Measurements from ENCODE around the gene ILDR1. TPM values are rescaled to one million over a fixed set of nuclear protein-coding genes. Genes with fewer than 3 reads are reported as not detected.
"Not testable (repeated sequence)": the region's sequence is repeated elsewhere in the genome, so short reads cannot be mapped to it uniquely, and the experiment has no call there.

Gene ILDR1
- total and polyA plus RNA-seq, 8 donors, result under 0.01 to 21.4 (median 0.73) TPM; not detected in 4

GRCh38 chr3:122057671-122058070, 35.6 kb upstream of the ILDR1 start:
- TF ChIP-seq EP300 (IDR thresholded peaks at IDR 0.05) (no peak), POLR2AphosphoS5 (IDR thresholded peaks at IDR 0.05) (no peak)
- Histone ChIP-seq H3K4me1 (no peaks in the 10 kb centered on the region), H3K27me3 (no peaks in the 10 kb centered on the region), H3K27ac (no peak overlapping the region), H3K36me3 (no peaks in the 10 kb centered on the region), H3K4me3 (no peak overlapping the region), H3K9me3 (no peaks in the 10 kb centered on the region)
- DNase-seq, result no peak
- intact Hi-C loops (cut with DNase I; ENCODE audit: low total_unique reads), result no loop called here
- 87 to 94% (median 91%) methylated on average over 2 of the region's 2 CpGs for WGBS, 5 donors

- intact Hi-C loops (cut with DNase I; ENCODE audit: low total_unique reads), result no loop called here
- 31 to 49% (median 43%) methylated on average over 3 of the region's 3 CpGs for WGBS, 5 donors
- Histone ChIP-seq H3K4me3 (peak within 1 kb of the TSS in 1 of 4 donors; percentile 6), H3K4me1 (no peaks in the 10 kb centered on the region), H3K9me3 (no peaks in the 10 kb centered on the region), H3K27me3 (no peaks in the 10 kb centered on the region), H3K27ac (peak within 1 kb of the TSS in 1 of 5 donors; percentile 27), H3K36me3 (no peaks in the 10 kb centered on the region)
- TF ChIP-seq EP300 (IDR thresholded peaks at IDR 0.05), result no peak
- no peak for TF ChIP-seq POLR2AphosphoS5 (IDR thresholded peaks at IDR 0.05)
- TF ChIP-seq CTCF (IDR thresholded peaks at IDR 0.05), result no peak
- no peak for TF ChIP-seq POLR2A (IDR thresholded peaks at IDR 0.05)
- peak in 1 of 2 donors; percentile 27 for DNase-seq
Measured at GRCh38 chr3:122055215-122055614, 33.2 kb upstream of the ILDR1 start, which contains the start of gene CD86. Gene CD86 (plus strand): TSS chr3:122055362. CDS start chr3:122055490, 128 bp downstream.

- TF ChIP-seq CTCF (IDR thresholded peaks at IDR 0.05), result no peak
- TF ChIP-seq POLR2AphosphoS5 (IDR thresholded peaks at IDR 0.05), result no peak
- TF ChIP-seq POLR2A (IDR thresholded peaks at IDR 0.05), result no peak
- no peak for TF ChIP-seq EP300 (IDR thresholded peaks at IDR 0.05)
- no peaks in the 10 kb centered on the region for H3K9me3 ChIP-seq
- no peaks in the 10 kb centered on the region for H3K4me1 ChIP-seq
- no peak overlapping the region for H3K4me3 ChIP-seq
- no peak for DNase-seq
- H3K27ac ChIP-seq, result no peak overlapping the region
- H3K36me3 ChIP-seq, result no peaks in the 10 kb centered on the region
- H3K27me3 ChIP-seq, result no peaks in the 10 kb centered on the region
- WGBS, 5 donors, result 76 to 85% (median 81%) methylated on average over 3 of the region's 3 CpGs
- intact Hi-C loops (cut with DNase I; ENCODE audit: low total_unique reads), result no loop called here
Measured at GRCh38 chr3:122052968-122053367, 30.9 kb upstream of the ILDR1 start.

- intact Hi-C loops (cut with DNase I; ENCODE audit: low total_unique reads); H3K4me3 ChIP-seq; DNase-seq; H3K36me3 ChIP-seq; H3K9me3 ChIP-seq; H3K27me3 ChIP-seq; H3K27ac ChIP-seq; H3K4me1 ChIP-seq: not testable (repeated sequence)
- 88 to 96% (median 96%) methylated on average over 6 to 11 of the region's 11 CpGs for WGBS, 5 donors
Measured at GRCh38 chr3:122047773-122048172, 25.7 kb upstream of the ILDR1 start.

- intact Hi-C loops (cut with DNase I; ENCODE audit: low total_unique reads); H3K4me1 ChIP-seq; DNase-seq; H3K36me3 ChIP-seq; H3K27ac ChIP-seq; H3K4me3 ChIP-seq; H3K9me3 ChIP-seq; H3K27me3 ChIP-seq: not testable (repeated sequence)
- WGBS, 5 donors, result 78 to 89% (median 84%) methylated on average over 6 to 14 of the region's 16 CpGs
Measured at GRCh38 chr3:122047296-122047695, 25.2 kb upstream of the ILDR1 start.

- TF ChIP-seq POLR2A (IDR thresholded peaks at IDR 0.05) (no peak), POLR2AphosphoS5 (IDR thresholded peaks at IDR 0.05) (no peak), CTCF (IDR thresholded peaks at IDR 0.05) (no peak), EP300 (IDR thresholded peaks at IDR 0.05) (no peak)
- intact Hi-C loops (cut with DNase I; ENCODE audit: low total_unique reads), result no loop called here
- Histone ChIP-seq H3K27me3 (peaks cover 0 to 3% (median 0%) of the 10 kb centered on the region in 3 donors), H3K9me3 (peaks cover 9 to 34% (median 19%) of the 10 kb centered on the region in 4 donors), H3K4me1 (no peaks in the 10 kb centered on the region), H3K27ac (no peak overlapping the region), H3K36me3 (no peaks in the 10 kb centered on the region), H3K4me3 (no peak overlapping the region)
- WGBS, 5 donors, result 48 to 66% (median 49%) methylated on average over 1 of the region's 1 CpG
- DNase-seq, result no peak
Measured at GRCh38 chr3:122033023-122033422, 11.0 kb upstream of the ILDR1 start.
